Measurements from ENCODE around the gene MKNK2.

DNA sequence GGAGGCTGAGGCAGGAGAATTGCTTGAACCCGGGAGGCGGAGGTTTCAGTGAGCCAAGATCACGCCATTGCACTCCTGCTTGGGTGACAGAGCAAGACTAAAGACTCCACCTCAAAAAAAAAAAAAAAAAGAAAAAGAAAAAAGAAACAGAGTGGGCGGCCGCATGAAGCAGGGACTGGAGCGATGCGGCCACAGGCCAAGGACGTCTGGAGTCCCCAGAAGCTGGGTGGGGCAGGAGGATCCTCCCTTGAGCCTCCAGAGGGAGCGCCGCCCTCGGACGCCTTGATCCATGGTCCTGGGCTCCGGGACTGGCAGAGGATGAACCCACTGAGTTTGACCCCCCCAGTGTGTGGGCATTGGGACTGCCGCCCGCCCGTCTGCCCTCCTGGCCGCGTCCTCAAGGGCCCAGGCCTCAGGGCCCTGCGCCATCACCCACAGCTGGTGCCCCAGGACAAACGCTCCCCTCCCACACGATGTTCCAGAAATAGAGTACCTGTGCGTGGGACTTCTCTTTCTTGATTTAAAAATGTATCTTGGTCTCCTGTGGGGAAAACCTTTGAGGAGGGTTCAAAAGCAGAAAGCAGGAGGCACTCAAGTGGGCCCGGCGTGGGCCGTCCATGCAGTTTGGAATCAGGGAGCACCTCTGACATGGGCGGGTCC lies 51.1 kb downstream of the MKNK2 start:
- TF ChIP-seq, protein P1, sequence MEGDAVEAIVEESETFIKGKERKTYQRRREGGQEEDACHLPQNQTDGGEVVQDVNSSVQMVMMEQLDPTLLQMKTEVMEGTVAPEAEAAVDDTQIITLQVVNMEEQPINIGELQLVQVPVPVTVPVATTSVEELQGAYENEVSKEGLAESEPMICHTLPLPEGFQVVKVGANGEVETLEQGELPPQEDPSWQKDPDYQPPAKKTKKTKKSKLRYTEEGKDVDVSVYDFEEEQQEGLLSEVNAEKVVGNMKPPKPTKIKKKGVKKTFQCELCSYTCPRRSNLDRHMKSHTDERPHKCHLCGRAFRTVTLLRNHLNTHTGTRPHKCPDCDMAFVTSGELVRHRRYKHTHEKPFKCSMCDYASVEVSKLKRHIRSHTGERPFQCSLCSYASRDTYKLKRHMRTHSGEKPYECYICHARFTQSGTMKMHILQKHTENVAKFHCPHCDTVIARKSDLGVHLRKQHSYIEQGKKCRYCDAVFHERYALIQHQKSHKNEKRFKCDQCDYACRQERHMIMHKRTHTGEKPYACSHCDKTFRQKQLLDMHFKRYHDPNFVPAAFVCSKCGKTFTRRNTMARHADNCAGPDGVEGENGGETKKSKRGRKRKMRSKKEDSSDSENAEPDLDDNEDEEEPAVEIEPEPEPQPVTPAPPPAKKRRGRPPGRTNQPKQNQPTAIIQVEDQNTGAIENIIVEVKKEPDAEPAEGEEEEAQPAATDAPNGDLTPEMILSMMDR (IDR thresholded peaks at IDR 0.05): no peak
- no peak for TF ChIP-seq EZH2 (IDR thresholded peaks at IDR 0.05; ENCODE audit: borderline replicate concordance, insufficient read depth, low read depth, low read length, poor library complexity, severe bottlenecking)

All from B cell (primary cell).